ENCODE data around the gene ARHGAP26. TPM values are rescaled to one million over a fixed set of nuclear protein-coding genes. Genes with fewer than 3 reads are reported as not detected.

The ARHGAP26 gene
- total and polyA plus RNA-seq, 9 donors, result 1.9 to 47.1 (median 12.0) TPM

DNA sequence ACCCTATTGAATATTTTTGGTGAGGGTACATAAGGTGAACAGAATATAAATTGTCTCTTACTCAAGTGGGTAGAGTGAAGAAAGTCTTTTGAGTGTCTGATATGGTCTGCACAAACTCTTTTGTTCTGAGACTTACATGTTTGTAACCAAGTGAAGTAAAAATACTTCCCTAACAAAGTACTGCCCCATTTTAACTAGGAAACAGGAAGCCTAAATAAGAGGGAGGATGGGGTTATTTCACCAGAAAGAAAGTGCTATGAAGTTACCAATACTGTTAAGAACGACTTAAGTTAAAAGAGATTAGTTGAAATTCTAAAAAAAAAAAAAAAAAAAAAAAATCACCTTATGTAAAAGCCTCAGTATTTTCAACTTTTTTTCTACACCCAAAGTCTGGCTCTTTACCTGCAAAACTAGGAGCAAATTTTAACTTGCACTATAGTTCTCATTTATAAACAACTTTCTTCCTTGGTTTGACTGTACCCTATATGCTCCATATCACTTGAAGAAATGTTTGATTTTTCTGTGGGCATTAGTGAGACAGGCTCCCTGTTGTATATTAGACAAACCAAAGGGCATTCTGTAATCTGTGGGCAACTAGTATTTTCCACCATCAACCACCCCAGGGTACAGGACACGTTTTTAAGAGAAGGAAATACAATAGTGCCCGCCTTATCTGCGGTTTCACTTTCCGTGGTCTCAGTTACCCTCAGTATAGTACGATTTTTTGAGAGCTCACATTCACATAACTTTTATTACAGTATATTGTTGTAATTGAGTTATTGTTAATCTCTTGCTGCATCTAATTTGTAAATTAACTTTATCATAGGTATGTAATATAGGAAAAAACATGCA lies 505.6 kb downstream of the ARHGAP26 start:
- WGBS, 3 donors, result 86 to 89% (median 88%) methylated on average over 6 of the region's 6 CpGs
- Histone ChIP-seq H3K27ac (no peak overlapping the region), H3K36me3 (no peaks in the 10 kb centered on the region), H3K27me3 (no peaks in the 10 kb centered on the region), H3K4me1 (ENCODE audit: insufficient read depth) (no peaks in the 10 kb centered on the region), H3K9me3 (no peaks in the 10 kb centered on the region), H3K4me3 (no peak overlapping the region)
- intact Hi-C loops (cut with DNase I), result no loop called here
- TF ChIP-seq EP300 (IDR thresholded peaks at IDR 0.05) (no peak), POLR2A (IDR thresholded peaks at IDR 0.05) (no peak)
- TF ChIP-seq, protein P1, sequence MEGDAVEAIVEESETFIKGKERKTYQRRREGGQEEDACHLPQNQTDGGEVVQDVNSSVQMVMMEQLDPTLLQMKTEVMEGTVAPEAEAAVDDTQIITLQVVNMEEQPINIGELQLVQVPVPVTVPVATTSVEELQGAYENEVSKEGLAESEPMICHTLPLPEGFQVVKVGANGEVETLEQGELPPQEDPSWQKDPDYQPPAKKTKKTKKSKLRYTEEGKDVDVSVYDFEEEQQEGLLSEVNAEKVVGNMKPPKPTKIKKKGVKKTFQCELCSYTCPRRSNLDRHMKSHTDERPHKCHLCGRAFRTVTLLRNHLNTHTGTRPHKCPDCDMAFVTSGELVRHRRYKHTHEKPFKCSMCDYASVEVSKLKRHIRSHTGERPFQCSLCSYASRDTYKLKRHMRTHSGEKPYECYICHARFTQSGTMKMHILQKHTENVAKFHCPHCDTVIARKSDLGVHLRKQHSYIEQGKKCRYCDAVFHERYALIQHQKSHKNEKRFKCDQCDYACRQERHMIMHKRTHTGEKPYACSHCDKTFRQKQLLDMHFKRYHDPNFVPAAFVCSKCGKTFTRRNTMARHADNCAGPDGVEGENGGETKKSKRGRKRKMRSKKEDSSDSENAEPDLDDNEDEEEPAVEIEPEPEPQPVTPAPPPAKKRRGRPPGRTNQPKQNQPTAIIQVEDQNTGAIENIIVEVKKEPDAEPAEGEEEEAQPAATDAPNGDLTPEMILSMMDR (IDR thresholded peaks at IDR 0.05), result no peak
- DNase-seq, result no peak

DNA sequence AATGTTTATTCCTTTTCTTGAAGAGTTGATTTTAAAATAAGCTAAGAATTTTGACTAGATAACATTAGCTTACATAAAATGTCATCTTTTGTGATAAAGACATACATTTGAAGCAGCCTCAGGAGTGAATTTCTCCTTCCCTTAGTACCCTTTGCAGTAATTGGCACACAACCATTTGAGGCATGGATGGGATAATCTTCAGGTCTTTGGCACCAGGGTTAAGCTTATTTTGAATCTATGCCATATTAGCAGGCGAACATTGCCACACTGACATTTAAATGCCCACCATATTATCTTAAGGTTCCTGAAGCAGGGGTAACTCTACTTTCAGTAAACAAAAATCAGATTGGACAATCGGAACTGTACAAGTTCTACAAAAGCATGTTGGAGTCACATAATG lies 507.4 kb downstream of the ARHGAP26 start:
- intact Hi-C loops (cut with DNase I), result no loop called here

More for the DNA sequence above, 507.4 kb downstream of the ARHGAP26 start:
- WGBS, 3 donors, result 93 to 98% (median 96%) methylated on average over 2 of the region's 2 CpGs
- Histone ChIP-seq H3K4me3 (no peak overlapping the region), H3K9me3 (no peaks in the 10 kb centered on the region), H3K27me3 (no peaks in the 10 kb centered on the region), H3K4me1 (ENCODE audit: insufficient read depth) (no peaks in the 10 kb centered on the region), H3K36me3 (no peaks in the 10 kb centered on the region), H3K27ac (no peak overlapping the region)
- DNase-seq, result no peak
- TF ChIP-seq POLR2A (IDR thresholded peaks at IDR 0.05) (no peak), EP300 (IDR thresholded peaks at IDR 0.05) (no peak)
- TF ChIP-seq, protein P1 (IDR thresholded peaks at IDR 0.05), result no peak

Other genes with a start within 250 kb of the ARHGAP26 start
- gene FGF1, start 84.3 kb upstream of the ARHGAP26 start, total RNA-seq, result 1 to 10 TPM in 1 of 7 donors, under 1 TPM in 6; 0.10 to 1.0 (median 0.55) TPM
- 1 to 10 TPM in 1 of 2 donors, under 1 TPM in 1; 0.44 to 3.6 TPM for gene FGF1, start 84.3 kb upstream of the ARHGAP26 start, polyA plus RNA-seq